SHP77 treated with DMSO at 0.1 percent for 48 hours (cell line): Measurements from ENCODE around the gene CACHD1.
"Not testable (repeated sequence)": the region's sequence is repeated elsewhere in the genome, so short reads cannot be mapped to it uniquely, and the experiment has no call there.

ENCODE experiments used
- DNase-seq: peaks from one replicate; lab custom pipeline; 2025; lab: John Stamatoyannopoulos, UW

The CACHD1 gene

GRCh38 chr1:64701886-64702285 is 232.0 kb downstream of the CACHD1 start:
- no peak for DNase-seq

DNA sequence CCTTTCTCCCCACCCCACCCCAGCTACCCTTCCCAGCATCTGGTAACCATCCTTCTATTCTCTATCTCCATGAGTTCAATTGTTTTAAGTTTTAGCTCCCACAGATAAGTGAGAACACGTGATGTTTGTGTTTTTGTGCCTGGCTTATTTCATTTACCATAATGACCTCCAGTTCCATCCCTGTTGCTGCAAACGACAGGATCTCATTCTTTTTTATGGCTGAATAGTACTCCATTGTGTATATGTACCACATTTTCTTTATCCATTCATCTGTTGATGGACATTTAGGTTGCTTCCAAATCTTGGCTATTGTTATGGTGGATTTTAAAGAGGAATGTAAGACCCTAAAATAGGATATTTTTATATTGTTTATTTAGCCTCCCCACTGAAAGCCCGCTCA is 232.7 kb downstream of the CACHD1 start:
- not testable (repeated sequence) for DNase-seq

- DNase-seq: no peak
These were observed 233.7 kb downstream of the CACHD1 start for GRCh38 chr1:64703600-64703999.

- DNase-seq: no peak
These were observed 235.7 kb downstream of the CACHD1 start for GRCh38 chr1:64705591-64705990.

DNA sequence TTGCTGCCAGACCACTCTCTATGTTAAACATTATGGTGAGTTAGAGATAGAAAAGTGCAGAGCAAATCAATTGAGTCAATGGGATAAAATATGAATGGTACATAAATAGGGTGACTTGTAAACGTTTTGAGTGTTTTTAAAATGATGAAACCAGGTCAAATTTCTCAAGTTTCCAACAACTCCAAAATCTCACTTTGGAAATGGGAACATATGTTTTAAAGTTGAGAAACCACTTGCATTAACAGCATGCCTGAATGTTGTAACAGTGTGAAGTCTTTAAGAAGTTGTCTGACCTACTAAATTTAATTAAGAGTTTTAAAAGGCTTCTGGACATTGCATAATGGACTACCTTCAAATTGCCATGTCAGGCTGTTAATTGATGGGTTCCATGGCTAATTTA is 241.3 kb downstream of the CACHD1 start:
- no peak for DNase-seq

DNA sequence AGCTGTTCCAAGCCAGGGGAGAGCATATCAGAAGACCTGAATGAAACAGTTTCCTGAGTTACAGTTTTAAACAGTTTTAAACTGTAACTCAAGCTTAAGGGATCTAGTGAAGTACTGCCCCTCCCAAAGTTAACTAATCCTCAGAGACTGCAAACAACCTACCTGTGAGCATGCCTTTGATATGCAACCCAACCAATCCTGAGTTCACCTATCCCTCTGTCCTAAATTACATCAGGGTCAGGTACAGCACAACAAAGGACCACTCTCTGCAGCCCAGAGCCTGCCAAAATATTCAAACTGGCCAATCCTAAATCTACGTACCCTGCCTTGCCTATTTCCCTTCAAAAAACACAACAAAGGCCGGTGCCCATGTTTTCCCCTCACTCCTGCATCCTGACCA is 242.1 kb downstream of the CACHD1 start:
- no peak for DNase-seq

- DNase-seq: no peak
These were observed 245.3 kb downstream of the CACHD1 start for GRCh38 chr1:64715186-64715585.

DNA sequence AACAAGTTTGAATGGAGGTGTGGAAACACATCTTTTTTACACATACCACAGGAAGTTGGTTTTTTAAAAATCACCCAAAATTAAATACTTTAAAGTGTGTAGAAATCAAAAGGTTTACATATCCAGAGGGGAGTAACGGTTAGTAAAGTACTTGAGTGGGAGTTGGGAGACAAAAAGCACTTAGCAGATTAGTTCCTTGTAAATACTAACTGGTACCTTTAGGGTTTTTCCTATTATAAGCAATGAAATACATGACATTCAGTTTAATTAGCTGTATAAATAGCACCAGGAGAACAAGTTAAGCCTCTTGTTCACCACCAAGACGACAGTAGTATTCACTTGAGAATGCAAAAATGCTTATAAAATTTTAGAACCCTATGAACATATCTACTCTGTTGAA is 251.2 kb downstream of the CACHD1 start:
- DNase-seq: no peak

DNA sequence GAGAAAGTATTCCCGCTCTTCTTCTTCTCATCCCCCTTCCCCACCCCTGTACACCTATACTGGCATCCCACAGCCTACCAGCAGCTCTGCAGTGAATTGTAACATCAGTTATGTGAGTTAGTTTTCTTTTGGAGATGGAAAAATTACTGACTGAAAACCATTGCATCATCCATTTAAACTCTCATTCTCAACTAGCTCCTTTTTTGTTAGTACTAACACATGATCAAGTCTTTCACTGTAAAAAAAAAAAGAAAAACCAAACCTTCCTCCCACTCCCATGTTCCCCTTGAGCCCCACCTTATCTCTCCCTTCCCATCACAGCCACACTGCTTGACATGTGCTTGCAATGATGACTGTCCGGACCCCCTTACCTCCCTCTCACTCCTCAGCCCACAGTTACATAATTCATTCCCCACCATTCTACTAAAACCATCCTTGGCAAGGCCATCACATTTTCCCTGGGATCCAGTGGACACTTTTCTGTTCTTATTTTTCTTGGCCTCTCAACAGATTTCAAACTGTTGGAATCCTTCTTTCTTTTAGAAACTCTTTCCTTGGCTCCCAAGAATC is 251.7 kb downstream of the CACHD1 start:
- no peak for DNase-seq

- DNase-seq: no peak
These were observed 257.9 kb downstream of the CACHD1 start for GRCh38 chr1:64727861-64728260.

GRCh38 chr1:64733581-64734286 is 263.8 kb downstream of the CACHD1 start:
- no peak for DNase-seq

DNA sequence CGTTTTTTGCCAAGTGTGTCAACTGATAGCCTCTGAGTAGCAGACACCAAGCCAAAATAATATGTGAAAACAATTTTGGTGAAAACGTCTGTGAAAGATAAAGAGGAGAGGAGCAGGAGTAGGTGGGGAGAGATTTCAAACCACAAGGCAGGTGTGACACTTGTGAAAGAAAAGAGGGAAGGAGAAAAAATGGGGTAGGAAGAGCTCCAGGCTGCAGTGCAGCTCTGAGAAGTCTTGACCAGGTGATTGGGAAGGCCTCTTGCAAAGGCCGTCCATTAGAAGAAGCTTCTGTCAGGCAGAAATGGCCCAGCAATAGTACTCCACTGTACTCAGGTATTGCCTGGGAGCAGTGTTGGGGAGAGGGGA is 264.3 kb downstream of the CACHD1 start:
- DNase-seq: no peak

DNA sequence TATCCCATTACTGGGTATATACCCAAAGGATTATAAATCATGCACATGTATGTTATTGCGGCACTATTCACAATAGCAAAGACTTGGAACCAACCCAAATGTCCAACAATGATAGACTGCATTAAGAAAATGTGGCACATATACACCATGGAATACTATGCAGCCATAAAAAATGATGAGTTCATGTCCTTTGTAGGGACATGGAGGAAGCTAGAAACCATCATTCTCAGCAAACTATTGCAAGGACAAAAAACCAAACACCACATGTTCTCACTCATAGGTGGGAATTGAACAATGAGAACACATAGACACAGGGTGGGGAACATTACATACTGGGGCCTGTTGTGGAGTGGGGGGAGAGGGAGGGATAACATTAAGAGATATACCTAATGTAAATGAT is 270.8 kb downstream of the CACHD1 start:
- DNase-seq: not testable (repeated sequence)
